Activated CD4-positive, alpha-beta T cell treated with anti-CD3 and anti-CD28 coated beads for 36 hours (primary cell): ENCODE data around the gene RFX7. TPM values are rescaled to one million over a fixed set of nuclear protein-coding genes. Genes with fewer than 3 reads are reported as not detected.

Source experiments
- ATAC-seq: fragments of 200-7000 bp; cut with Tn5 transposase; one replicate; pipeline ENCODE4 v1.10.0; 2021; ENCODE audit warnings: mild to moderate bottlenecking, moderate library complexity
- CTCF ChIA-PET: fragments of 350-600 bp; sonication (Branson Sonifier 250); formaldehyde crosslinking; loops from one replicate; lab custom pipeline; 2021; ENCODE audit warnings: antibody characterized with exemption; lab: Charles Lee
- POLR2A ChIA-PET: fragments of 350-600 bp; sonication (Branson Sonifier 250); formaldehyde crosslinking; loops from one replicate; lab custom pipeline; 2021; ENCODE audit warnings: antibody characterized with exemption, inconsistent platforms; lab: Charles Lee
- DNase-seq: peaks from one replicate; pipeline ENCODE4 v3.0.0-alpha.2; 2020
- H3K27ac Mint-ChIP-seq: one replicate; pipeline ENCODE4 v1.8.0; 2021; ENCODE audit warnings: mixed read lengths
- H3K27me3 Mint-ChIP-seq: one replicate; pipeline ENCODE4 v1.8.0; 2021; ENCODE audit warnings: mixed read lengths
- H3K36me3 Mint-ChIP-seq: one replicate; pipeline ENCODE4 v1.8.0; 2021; ENCODE audit warnings: low read depth, mixed read lengths
- H3K4me1 Mint-ChIP-seq: one replicate; pipeline ENCODE4 v1.8.0; 2021; ENCODE audit warnings: mixed read lengths
- H3K4me3 Mint-ChIP-seq: one replicate; pipeline ENCODE4 v1.8.0; 2021; ENCODE audit warnings: mild to moderate bottlenecking, moderate library complexity, mixed read lengths
- H3K9me3 Mint-ChIP-seq: one replicate; pipeline ENCODE4 v1.8.0; 2021; ENCODE audit warnings: low read depth, mixed read lengths
- intact Hi-C, 2 experiments: fragments of 100-400 bp; cut with DNase I in 1 of 2; cut with micrococcal nuclease in 1 of 2; formaldehyde crosslinking; loops; one replicate each; pipeline versions ENCODE4 v1.14.2 to v1.15.1; 2022 to 2024; cut with DNase I, micrococcal nuclease
- total RNA-seq, 2 experiments: library from RNA; stranded (reverse); gene quantifications; one replicate each; pipeline ENCODE4 v1.2.3, GENCODE V29; 2021

Gene RFX7
- total RNA-seq, 2 experiments from 2014 or later = 24.0 to 31.4 TPM

GRCh38 chr15:56074481-56075265 is 169.0 kb downstream of the RFX7 start:
- Mint-ChIP-seq H3K4me3 (no peak overlapping the region), H3K27me3 (peaks cover 11% of the 10 kb centered on the region), H3K27ac (no peak overlapping the region), H3K4me1 (no peaks in the 10 kb centered on the region), H3K36me3 (no peaks in the 10 kb centered on the region), H3K9me3 (no peaks in the 10 kb centered on the region)
- ATAC-seq (no peak), DNase-seq (no peak)
- intact Hi-C loops = no loop called here
- POLR2A ChIA-PET = interaction anchor here (0.6 kb wide), 1 partner anchor 170 kb away, joined by 3 read pairs; no protein-coding TSS in a partner anchor
- CTCF ChIA-PET = interaction anchor here (0.8 kb wide), 1 partner anchor 14 kb away, joined by 4 read pairs; no protein-coding TSS in a partner anchor

- no peaks in the 10 kb centered on the region for H3K4me1 Mint-ChIP-seq
- ChIA-PET POLR2A (no interaction called here), CTCF (interaction anchor here (0.6 to 1.2 kb wide), 2 partner anchors 16 to 190 kb away, joined by 3 read pairs; no protein-coding TSS in a partner anchor)
- DNase-seq (no peak), ATAC-seq (no peak)
- no peak overlapping the region for H3K27ac Mint-ChIP-seq
- no peaks in the 10 kb centered on the region for H3K9me3 Mint-ChIP-seq
- intact Hi-C loops = no loop called here
- H3K4me3 Mint-ChIP-seq = no peak overlapping the region
- no peaks in the 10 kb centered on the region for H3K27me3 Mint-ChIP-seq
- no peaks in the 10 kb centered on the region for H3K36me3 Mint-ChIP-seq
Measured at GRCh38 chr15:56064152-56064551, 179.5 kb downstream of the RFX7 start.

DNA sequence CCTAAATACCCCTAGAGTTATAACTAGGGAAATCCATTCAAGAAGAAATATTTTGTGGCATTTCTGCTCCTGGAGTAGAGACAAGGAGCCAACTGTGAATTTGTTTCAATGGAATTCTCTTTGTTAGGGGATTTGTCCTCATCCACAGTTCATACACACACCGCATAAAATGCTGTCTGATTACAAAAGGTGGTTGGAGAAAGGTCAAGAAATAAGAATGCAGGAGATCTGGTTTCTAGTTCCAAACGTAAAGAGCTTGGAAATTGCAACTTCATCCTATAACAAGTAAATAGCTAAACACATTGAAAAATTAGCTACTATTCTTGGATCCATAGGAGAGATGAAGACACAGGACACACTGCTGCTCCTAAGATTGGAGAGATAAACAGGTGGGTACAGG is 184.0 kb downstream of the RFX7 start:
- intact Hi-C loops = loop anchor here in 1 of 2 experiments (10.0 kb wide), 1 partner anchor 145 kb away; no protein-coding TSS in a partner anchor
- Mint-ChIP-seq H3K9me3 (no peaks in the 10 kb centered on the region), H3K4me3 (no peak overlapping the region), H3K27me3 (no peaks in the 10 kb centered on the region), H3K4me1 (no peaks in the 10 kb centered on the region), H3K27ac (no peak overlapping the region), H3K36me3 (no peaks in the 10 kb centered on the region)
- ChIA-PET CTCF (interaction anchor here (1.1 kb wide), 1 partner anchor 13 kb away, joined by 3 read pairs; no protein-coding TSS in a partner anchor), POLR2A (no interaction called here)
- ATAC-seq (no peak), DNase-seq (no peak)

- Mint-ChIP-seq H3K9me3 (no peaks in the 10 kb centered on the region), H3K27me3 (no peaks in the 10 kb centered on the region), H3K36me3 (no peaks in the 10 kb centered on the region), H3K4me1 (no peaks in the 10 kb centered on the region), H3K4me3 (no peak overlapping the region), H3K27ac (no peak overlapping the region)
- ChIA-PET POLR2A (no interaction called here), CTCF (interaction anchor here (0.6 to 1.1 kb wide), 3 partner anchors 12 to 213 kb away, joined by 3 read pairs; no protein-coding TSS in a partner anchor)
- DNase-seq (no peak), ATAC-seq (no peak)
- intact Hi-C loops = loop anchor here in 1 of 2 experiments (10.0 kb wide), 1 partner anchor 144 kb away; no protein-coding TSS in a partner anchor
Measured at GRCh38 chr15:56058986-56059385, 184.7 kb downstream of the RFX7 start.

DNA sequence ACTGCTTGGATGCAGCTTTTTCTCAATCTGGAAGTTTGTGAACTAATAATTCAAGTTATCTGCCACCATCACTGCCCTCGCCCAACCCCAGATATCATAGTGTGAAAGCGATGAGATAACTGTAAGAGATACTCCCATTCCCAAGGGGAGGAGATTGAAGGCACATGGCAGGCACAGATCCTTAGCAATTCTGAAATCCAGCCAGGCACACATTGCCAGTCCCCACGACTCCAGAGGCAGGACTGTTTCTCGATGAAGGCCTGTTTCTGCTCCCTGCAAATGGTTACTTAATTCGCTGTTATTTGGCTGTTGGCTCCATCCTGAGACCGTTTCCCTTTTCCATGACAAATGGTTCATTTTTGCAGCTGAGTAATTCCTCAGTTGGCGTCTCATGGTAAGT is 187.1 kb downstream of the RFX7 start:
- ATAC-seq = no peak
- Mint-ChIP-seq H3K9me3 (no peaks in the 10 kb centered on the region), H3K27me3 (no peaks in the 10 kb centered on the region), H3K27ac (no peak overlapping the region), H3K4me3 (no peak overlapping the region), H3K4me1 (peaks cover 3% of the 10 kb centered on the region), H3K36me3 (no peaks in the 10 kb centered on the region)
- DNase-seq = no peak
- intact Hi-C loops = loop anchor here in 1 of 2 experiments (10.0 kb wide), 1 partner anchor 142 kb away; no protein-coding TSS in a partner anchor
- ChIA-PET CTCF (interaction anchor here (0.6 to 0.7 kb wide), 2 partner anchors 312 to 428 kb away, joined by 3 to 4 read pairs; no protein-coding TSS in a partner anchor), POLR2A (no interaction called here)

DNA sequence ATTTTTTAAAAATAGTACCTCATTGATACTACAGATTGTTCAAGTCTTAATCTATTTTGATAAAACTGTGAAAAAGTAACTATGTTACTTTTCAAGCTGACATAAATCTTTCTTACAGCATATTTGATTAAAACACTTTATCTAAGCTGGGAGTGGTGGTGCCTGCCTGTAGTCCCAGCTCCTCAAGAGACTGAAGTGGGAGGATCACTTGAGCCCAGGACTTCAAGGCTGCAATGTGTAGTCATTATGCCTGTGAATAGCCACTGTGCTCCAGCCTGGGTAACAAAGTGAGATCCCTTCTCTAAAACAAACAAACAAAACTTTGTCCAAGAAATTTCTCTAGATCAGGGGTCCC is 190.7 kb downstream of the RFX7 start:
- POLR2A ChIA-PET = no interaction called here
- Mint-ChIP-seq H3K27ac (no peak overlapping the region), H3K4me3 (no peak overlapping the region)

DNA sequence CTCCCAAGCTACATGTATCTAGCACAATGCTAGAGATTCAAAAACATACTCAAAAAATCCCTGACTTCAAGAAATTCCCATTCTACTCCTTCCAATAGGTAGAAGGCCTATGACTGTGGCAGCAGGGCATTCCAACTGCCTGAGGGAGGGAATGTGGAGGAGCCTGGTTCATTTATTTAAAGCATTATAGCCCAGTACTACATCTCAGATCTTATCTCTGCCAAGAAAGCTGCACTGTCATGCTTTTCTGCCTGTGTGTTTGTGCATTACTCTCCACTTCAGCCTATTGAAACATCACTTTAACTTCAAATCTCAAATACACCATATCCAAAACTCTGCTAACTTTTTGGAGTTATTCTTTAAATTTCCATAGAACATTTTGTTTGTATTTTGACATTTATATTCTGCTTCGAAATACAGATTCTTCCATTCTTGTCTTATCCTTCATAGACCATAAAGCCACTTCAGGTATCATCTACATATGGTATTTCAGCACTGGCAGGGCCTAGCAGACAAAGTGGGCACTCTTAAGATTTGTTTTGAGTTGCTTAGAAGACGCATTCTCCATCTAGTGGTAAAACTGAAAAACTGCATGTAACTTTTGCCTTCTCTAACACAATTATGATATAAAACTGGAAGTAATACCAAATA is 191.2 kb downstream of the RFX7 start:
- ChIA-PET POLR2A (no interaction called here), CTCF (interaction anchor here (0.6 to 3.5 kb wide), 15 partner anchors 11 to 1277 kb away, joined by 3 to 15 read pairs (median 3); partner anchors contain the start of gene NEDD4)
- Mint-ChIP-seq H3K9me3 (no peaks in the 10 kb centered on the region), H3K27me3 (no peaks in the 10 kb centered on the region), H3K4me1 (peaks cover 3% of the 10 kb centered on the region), H3K27ac (no peak overlapping the region), H3K36me3 (no peaks in the 10 kb centered on the region), H3K4me3 (no peak overlapping the region)
- DNase-seq = peak; percentile 24
- peak; percentile 85 for ATAC-seq
- intact Hi-C loops = loop anchor here (1.0 to 10.0 kb wide), 6 partner anchors 60 to 404 kb away; partner anchors contain the start of gene NEDD4 (in 1 of the 2)

More for the DNA sequence above, 190.7 kb downstream of the RFX7 start:
- Mint-ChIP-seq H3K4me1 (peaks cover 3% of the 10 kb centered on the region), H3K36me3 (no peaks in the 10 kb centered on the region), H3K27me3 (no peaks in the 10 kb centered on the region), H3K9me3 (no peaks in the 10 kb centered on the region)
- ATAC-seq = no peak
- no peak for DNase-seq
- CTCF ChIA-PET = interaction anchor here (0.6 to 3.5 kb wide), 16 partner anchors 11 to 1276 kb away, joined by 3 to 15 read pairs (median 3); no protein-coding TSS in a partner anchor
- intact Hi-C loops = loop anchor here (2.0 to 10.0 kb wide), 3 partner anchors 60 to 194 kb away; partner anchors contain the start of gene NEDD4 (in 1 of the 2)

GRCh38 chr15:56051676-56052075 is 192.0 kb downstream of the RFX7 start:
- intact Hi-C loops = loop anchor here (1.0 to 10.0 kb wide), 6 partner anchors 59 to 403 kb away; partner anchors contain the start of gene NEDD4 (in 1 of the 2)
- Mint-ChIP-seq H3K9me3 (no peaks in the 10 kb centered on the region), H3K27me3 (no peaks in the 10 kb centered on the region), H3K27ac (no peak overlapping the region), H3K4me3 (no peak overlapping the region), H3K36me3 (no peaks in the 10 kb centered on the region), H3K4me1 (peaks cover 3% of the 10 kb centered on the region)
- ChIA-PET POLR2A (no interaction called here), CTCF (interaction anchor here (0.6 to 3.5 kb wide), 4 partner anchors 10 to 107 kb away, joined by 4 to 15 read pairs (median 5); partner anchors contain the start of gene NEDD4)
- ATAC-seq = no peak
- no peak for DNase-seq

- H3K36me3 Mint-ChIP-seq = no peaks in the 10 kb centered on the region
- CTCF ChIA-PET = no interaction called here
- no peaks in the 10 kb centered on the region for H3K9me3 Mint-ChIP-seq
- no peaks in the 10 kb centered on the region for H3K27me3 Mint-ChIP-seq
- POLR2A ChIA-PET = no interaction called here
- intact Hi-C loops = no loop called here
- H3K4me1 Mint-ChIP-seq = peaks cover 5% of the 10 kb centered on the region
- no peak overlapping the region for H3K27ac Mint-ChIP-seq
- H3K4me3 Mint-ChIP-seq = no peak overlapping the region
- no peak for ATAC-seq
- no peak for DNase-seq
Measured at GRCh38 chr15:56049577-56049976, 194.1 kb downstream of the RFX7 start.

GRCh38 chr15:56047354-56047753 is 196.3 kb downstream of the RFX7 start:
- ChIA-PET CTCF (interaction anchor here (0.7 to 0.8 kb wide), 2 partner anchors 12 to 398 kb away, joined by 3 to 6 read pairs; no protein-coding TSS in a partner anchor), POLR2A (no interaction called here)
- intact Hi-C loops = no loop called here
- Mint-ChIP-seq H3K27ac (no peak overlapping the region), H3K36me3 (no peaks in the 10 kb centered on the region), H3K4me3 (no peak overlapping the region), H3K9me3 (peaks cover 10% of the 10 kb centered on the region), H3K4me1 (peaks cover 22% of the 10 kb centered on the region), H3K27me3 (no peaks in the 10 kb centered on the region)
- no peak for ATAC-seq
- DNase-seq = no peak
